ENCODE results near the gene ALOX15B. TPM values are rescaled to one million over a fixed set of nuclear protein-coding genes. Genes with fewer than 3 reads are reported as not detected.

The ALOX15B gene
- total and polyA plus RNA-seq, 9 of the 15 experiments (the other 6 are each of a cell fraction or from before 2014, with no cell fraction given), result 0.04 TPM; not detected in 8

- no peak overlapping the region for H3K4me2 ChIP-seq (ENCODE audit: insufficient read depth, low read length)
- ATAC-seq (no peak), FAIRE-seq (no peak), DNase-seq (ENCODE audit: extremely low read depth in 1 of 4, low spot score in 3 of 4) (no peak)
- no TSS peak for BruUV-seq (replicated peaks)
- H3K27ac ChIP-seq (ENCODE audit: extremely low read depth, low read depth, low read length), result no peak overlapping the region
- H3K4me1 ChIP-seq (replicated peaks in 1 of 2; ENCODE audit: control insufficient read depth in 2 of 2, insufficient read depth in 2 of 2, low read length in 2 of 2), result peaks cover 0 to 13% of the 10 kb centered on the region in 2 experiments; a peak in 2 of 5 replicates
- H3K9me1 ChIP-seq (ENCODE audit: control insufficient read depth, insufficient read depth, low read length), result no peaks in the 10 kb centered on the region
- H3K4me3 ChIP-seq, result no peak overlapping the region
- H3K9me3 ChIP-seq (replicated peaks; ENCODE audit: control insufficient read depth, insufficient read depth, low read depth, low read length), result no peaks in the 10 kb centered on the region
- H3K9ac ChIP-seq (ENCODE audit: insufficient read depth in 1 of 2, low read depth in 2 of 2, low read length in 2 of 2), result no peak overlapping the region
- ChIA-PET CTCF (ENCODE audit: low intra/inter-chr PET ratio) (no interaction called here), POLR2A (interaction anchor here (0.7 kb wide), 2 partner anchors 16 to 102 kb away, joined by 3 to 4 read pairs; no protein-coding TSS in a partner anchor)
- H4K20me1 ChIP-seq (replicated peaks; ENCODE audit: control insufficient read depth, insufficient read depth, low read length), result no peaks in the 10 kb centered on the region
- H3K79me2 ChIP-seq (ENCODE audit: control insufficient read depth, insufficient read depth, low read length), result no peaks in the 10 kb centered on the region
- 13% methylated on average over 10 of the region's 17 CpGs for WGBS (ENCODE audit: insufficient coverage, low coverage, missing lambda C conversion rate)
- in situ Hi-C loops (cut with MboI), result no loop called here
- no peaks in the 10 kb centered on the region for H3K36me3 ChIP-seq (ENCODE audit: control insufficient read depth, insufficient read depth, low read length)
- intact Hi-C loops (cut with micrococcal nuclease), result no loop called here
- TF ChIP-seq CC2D1A (IDR thresholded peaks at IDR 0.05), result no peak
- TF ChIP-seq, protein P1, sequence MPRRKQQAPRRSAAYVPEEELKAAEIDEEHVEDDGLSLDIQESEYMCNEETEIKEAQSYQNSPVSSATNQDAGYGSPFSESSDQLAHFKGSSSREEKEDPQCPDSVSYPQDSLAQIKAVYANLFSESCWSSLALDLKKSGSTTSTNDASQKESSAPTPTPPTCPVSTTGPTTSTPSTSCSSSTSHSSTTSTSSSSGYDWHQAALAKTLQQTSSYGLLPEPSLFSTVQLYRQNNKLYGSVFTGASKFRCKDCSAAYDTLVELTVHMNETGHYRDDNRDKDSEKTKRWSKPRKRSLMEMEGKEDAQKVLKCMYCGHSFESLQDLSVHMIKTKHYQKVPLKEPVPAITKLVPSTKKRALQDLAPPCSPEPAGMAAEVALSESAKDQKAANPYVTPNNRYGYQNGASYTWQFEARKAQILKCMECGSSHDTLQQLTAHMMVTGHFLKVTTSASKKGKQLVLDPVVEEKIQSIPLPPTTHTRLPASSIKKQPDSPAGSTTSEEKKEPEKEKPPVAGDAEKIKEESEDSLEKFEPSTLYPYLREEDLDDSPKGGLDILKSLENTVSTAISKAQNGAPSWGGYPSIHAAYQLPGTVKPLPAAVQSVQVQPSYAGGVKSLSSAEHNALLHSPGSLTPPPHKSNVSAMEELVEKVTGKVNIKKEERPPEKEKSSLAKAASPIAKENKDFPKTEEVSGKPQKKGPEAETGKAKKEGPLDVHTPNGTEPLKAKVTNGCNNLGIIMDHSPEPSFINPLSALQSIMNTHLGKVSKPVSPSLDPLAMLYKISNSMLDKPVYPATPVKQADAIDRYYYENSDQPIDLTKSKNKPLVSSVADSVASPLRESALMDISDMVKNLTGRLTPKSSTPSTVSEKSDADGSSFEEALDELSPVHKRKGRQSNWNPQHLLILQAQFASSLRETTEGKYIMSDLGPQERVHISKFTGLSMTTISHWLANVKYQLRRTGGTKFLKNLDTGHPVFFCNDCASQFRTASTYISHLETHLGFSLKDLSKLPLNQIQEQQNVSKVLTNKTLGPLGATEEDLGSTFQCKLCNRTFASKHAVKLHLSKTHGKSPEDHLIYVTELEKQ (CRISPR knock-in tag; IDR thresholded peaks at IDR 0.05), result no peak
- TF ChIP-seq, protein P2, sequence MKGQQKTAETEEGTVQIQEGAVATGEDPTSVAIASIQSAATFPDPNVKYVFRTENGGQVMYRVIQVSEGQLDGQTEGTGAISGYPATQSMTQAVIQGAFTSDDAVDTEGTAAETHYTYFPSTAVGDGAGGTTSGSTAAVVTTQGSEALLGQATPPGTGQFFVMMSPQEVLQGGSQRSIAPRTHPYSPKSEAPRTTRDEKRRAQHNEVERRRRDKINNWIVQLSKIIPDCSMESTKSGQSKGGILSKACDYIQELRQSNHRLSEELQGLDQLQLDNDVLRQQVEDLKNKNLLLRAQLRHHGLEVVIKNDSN (CRISPR knock-in tag; IDR thresholded peaks at IDR 0.05), result no peak
- no peak for TF ChIP-seq ZSCAN32 (CRISPR knock-in tag; IDR thresholded peaks at IDR 0.05)
- TF ChIP-seq MTA1 (IDR thresholded peaks at IDR 0.05; ENCODE audit: borderline replicate concordance), result no peak
- TF ChIP-seq HDGF (IDR thresholded peaks at IDR 0.05), result no peak
- TF ChIP-seq DACH1 (IDR thresholded peaks at IDR 0.05; ENCODE audit: partially characterized antibody), result no peak
- no peak for TF ChIP-seq HNRNPLL (IDR thresholded peaks at IDR 0.05; ENCODE audit: low read depth, low read length, poor library complexity, severe bottlenecking)
- no peak for TF ChIP-seq ZNF695 (CRISPR knock-in tag; IDR thresholded peaks at IDR 0.05)
- no peak for TF ChIP-seq ZNF184 (CRISPR knock-in tag; IDR thresholded peaks at IDR 0.05)
- TF ChIP-seq MXI1 (IDR thresholded peaks at IDR 0.05; ENCODE audit: low read depth, low read length), result no peak
- TF ChIP-seq, protein P3, sequence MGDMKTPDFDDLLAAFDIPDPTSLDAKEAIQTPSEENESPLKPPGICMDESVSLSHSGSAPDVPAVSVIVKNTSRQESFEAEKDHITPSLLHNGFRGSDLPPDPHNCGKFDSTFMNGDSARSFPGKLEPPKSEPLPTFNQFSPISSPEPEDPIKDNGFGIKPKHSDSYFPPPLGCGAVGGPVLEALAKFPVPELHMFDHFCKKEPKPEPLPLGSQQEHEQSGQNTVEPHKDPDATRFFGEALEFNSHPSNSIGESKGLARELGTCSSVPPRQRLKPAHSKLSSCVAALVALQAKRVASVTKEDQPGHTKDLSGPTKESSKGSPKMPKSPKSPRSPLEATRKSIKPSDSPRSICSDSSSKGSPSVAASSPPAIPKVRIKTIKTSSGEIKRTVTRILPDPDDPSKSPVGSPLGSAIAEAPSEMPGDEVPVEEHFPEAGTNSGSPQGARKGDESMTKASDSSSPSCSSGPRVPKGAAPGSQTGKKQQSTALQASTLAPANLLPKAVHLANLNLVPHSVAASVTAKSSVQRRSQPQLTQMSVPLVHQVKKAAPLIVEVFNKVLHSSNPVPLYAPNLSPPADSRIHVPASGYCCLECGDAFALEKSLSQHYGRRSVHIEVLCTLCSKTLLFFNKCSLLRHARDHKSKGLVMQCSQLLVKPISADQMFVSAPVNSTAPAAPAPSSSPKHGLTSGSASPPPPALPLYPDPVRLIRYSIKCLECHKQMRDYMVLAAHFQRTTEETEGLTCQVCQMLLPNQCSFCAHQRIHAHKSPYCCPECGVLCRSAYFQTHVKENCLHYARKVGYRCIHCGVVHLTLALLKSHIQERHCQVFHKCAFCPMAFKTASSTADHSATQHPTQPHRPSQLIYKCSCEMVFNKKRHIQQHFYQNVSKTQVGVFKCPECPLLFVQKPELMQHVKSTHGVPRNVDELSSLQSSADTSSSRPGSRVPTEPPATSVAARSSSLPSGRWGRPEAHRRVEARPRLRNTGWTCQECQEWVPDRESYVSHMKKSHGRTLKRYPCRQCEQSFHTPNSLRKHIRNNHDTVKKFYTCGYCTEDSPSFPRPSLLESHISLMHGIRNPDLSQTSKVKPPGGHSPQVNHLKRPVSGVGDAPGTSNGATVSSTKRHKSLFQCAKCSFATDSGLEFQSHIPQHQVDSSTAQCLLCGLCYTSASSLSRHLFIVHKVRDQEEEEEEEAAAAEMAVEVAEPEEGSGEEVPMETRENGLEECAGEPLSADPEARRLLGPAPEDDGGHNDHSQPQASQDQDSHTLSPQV (IDR thresholded peaks at IDR 0.05), result no peak
- peaks cover 5 to 59% of the 10 kb centered on the region in 2 experiments; a peak in 3 of 5 replicates for H3K27me3 ChIP-seq (ENCODE audit: control insufficient read depth in 2 of 2, insufficient read depth in 2 of 2, low read length in 2 of 2)
- no peak overlapping the region for H2AFZ ChIP-seq (ENCODE audit: low read depth, low read length)
Measured at GRCh38 chr17:8012996-8013640, 25.7 kb upstream of the ALOX15B start.
